GM21515 (cell line): ENCODE measurements around the gene TNNT1.
"Not testable (repeated sequence)": the region's sequence is repeated elsewhere in the genome, so short reads cannot be mapped to it uniquely, and the experiment has no call there.

Source experiments
- ATAC-seq: cut with Tn5 transposase; IDR thresholded peaks from one replicate; pipeline ENCODE4 v1.9.1; 2021; ENCODE audit not compliant: unreplicated experiment

The TNNT1 gene

GRCh38 chr19:55171440-55171839, 22.4 kb upstream of the TNNT1 start:
- no peak for ATAC-seq

GRCh38 chr19:55169136-55169535, 20.1 kb upstream of the TNNT1 start:
- no peak for ATAC-seq

GRCh38 chr19:55166530-55167268, 17.7 kb upstream of the TNNT1 start, which contains the start of gene DNAAF3:
TSS of gene DNAAF3 (minus strand) at chr19:55166613. CDS start at chr19:55166413, 200 bp downstream.
- peak; percentile 83 for ATAC-seq

GRCh38 chr19:55165952-55166529, 17.0 kb upstream of the TNNT1 start:
- ATAC-seq: no peak

GRCh38 chr19:55161571-55162322, 12.7 kb upstream of the TNNT1 start:
- no peak for ATAC-seq

- no peak for ATAC-seq
Measured at GRCh38 chr19:55160986-55161365, 12.0 kb upstream of the TNNT1 start.

- peak; percentile 58 for ATAC-seq
Measured at GRCh38 chr19:55160128-55160985, 11.4 kb upstream of the TNNT1 start.

GRCh38 chr19:55158848-55159749, 10.1 kb upstream of the TNNT1 start:
- ATAC-seq: no peak

- no peak for ATAC-seq
Measured at GRCh38 chr19:55158423-55158822, 9.4 kb upstream of the TNNT1 start.

- no peak for ATAC-seq
Measured at GRCh38 chr19:55157064-55157908, 8.3 kb upstream of the TNNT1 start, which contains the start of gene TNNI3. TSS of gene TNNI3 (minus strand) at chr19:55157732. CDS start at chr19:55157589, 143 bp downstream.

- ATAC-seq: no peak
Measured at GRCh38 chr19:55156202-55157063, 7.4 kb upstream of the TNNT1 start.

GRCh38 chr19:55155784-55156183, 6.8 kb upstream of the TNNT1 start:
- ATAC-seq: not testable (repeated sequence)

- no peak for ATAC-seq
Measured at GRCh38 chr19:55153652-55154264, 4.8 kb upstream of the TNNT1 start.

- no peak for ATAC-seq
Measured at GRCh38 chr19:55152017-55152416, 3.0 kb upstream of the TNNT1 start.

GRCh38 chr19:55147545-55148251, 1.3 kb downstream of the TNNT1 start:
- no peak for ATAC-seq

GRCh38 chr19:55146705-55147273, 2.2 kb downstream of the TNNT1 start:
- ATAC-seq: no peak
